ENCODE measurements around the gene ATXN1.

Gene ATXN1

DNA sequence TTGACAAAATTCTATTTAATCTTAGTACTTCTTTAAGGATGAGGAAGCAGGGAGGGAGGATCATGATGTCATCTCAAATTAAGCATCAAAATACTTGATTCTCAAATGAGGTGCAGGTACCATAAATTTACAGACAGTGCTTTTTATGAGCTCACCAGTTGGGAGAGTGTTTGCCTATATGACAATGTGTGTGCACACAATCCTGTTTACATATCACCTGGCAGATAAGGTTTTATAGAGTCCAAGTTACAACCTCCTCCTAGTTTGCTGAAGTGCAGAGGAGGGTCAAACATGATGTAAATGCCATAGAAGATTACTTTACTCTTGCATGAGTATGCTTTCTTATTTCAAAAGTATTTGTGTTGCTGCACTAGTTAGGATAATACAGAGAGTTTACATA, 6.4 kb downstream of the ATXN1 start (continued):
- 0 out of 2 replicates have a peak, but pooled peaks have one; percentile 45 for TF ChIP-seq ZNF596 (tag by site-specific recombination; IDR thresholded peaks at IDR 0.05)
- no peak for TF ChIP-seq ZNF560 (tag by site-specific recombination; IDR thresholded peaks at IDR 0.05; ENCODE audit: borderline replicate concordance)
- peak; percentile 67 for TF ChIP-seq ZBTB17 (tag by site-specific recombination; IDR thresholded peaks at IDR 0.05)
- peak; percentile 45 for TF ChIP-seq SETDB1 (IDR thresholded peaks at IDR 0.05; ENCODE audit: insufficient read length, low read length)
- TF ChIP-seq ZNF426 (tag by site-specific recombination; IDR thresholded peaks at IDR 0.05) = no peak
- TF ChIP-seq, protein P1, sequence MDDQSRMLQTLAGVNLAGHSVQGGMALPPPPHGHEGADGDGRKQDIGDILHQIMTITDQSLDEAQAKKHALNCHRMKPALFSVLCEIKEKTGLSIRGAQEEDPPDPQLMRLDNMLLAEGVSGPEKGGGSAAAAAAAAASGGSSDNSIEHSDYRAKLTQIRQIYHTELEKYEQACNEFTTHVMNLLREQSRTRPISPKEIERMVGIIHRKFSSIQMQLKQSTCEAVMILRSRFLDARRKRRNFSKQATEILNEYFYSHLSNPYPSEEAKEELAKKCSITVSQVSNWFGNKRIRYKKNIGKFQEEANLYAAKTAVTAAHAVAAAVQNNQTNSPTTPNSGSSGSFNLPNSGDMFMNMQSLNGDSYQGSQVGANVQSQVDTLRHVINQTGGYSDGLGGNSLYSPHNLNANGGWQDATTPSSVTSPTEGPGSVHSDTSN (CRISPR knock-in tag; IDR thresholded peaks at IDR 0.05) = no peak
- TF ChIP-seq OVOL3 (tag by site-specific recombination; IDR thresholded peaks at IDR 0.05) = peak; percentile 70; the same call in 1 of the 2 replicates
- TF ChIP-seq, protein P2, sequence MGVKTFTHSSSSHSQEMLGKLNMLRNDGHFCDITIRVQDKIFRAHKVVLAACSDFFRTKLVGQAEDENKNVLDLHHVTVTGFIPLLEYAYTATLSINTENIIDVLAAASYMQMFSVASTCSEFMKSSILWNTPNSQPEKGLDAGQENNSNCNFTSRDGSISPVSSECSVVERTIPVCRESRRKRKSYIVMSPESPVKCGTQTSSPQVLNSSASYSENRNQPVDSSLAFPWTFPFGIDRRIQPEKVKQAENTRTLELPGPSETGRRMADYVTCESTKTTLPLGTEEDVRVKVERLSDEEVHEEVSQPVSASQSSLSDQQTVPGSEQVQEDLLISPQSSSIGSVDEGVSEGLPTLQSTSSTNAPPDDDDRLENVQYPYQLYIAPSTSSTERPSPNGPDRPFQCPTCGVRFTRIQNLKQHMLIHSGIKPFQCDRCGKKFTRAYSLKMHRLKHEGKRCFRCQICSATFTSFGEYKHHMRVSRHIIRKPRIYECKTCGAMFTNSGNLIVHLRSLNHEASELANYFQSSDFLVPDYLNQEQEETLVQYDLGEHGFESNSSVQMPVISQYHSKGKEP (tag by site-specific recombination; IDR thresholded peaks at IDR 0.05) = peak; percentile 88
- peak; percentile 98 for TF ChIP-seq ZNF843 (tag by site-specific recombination; IDR thresholded peaks at IDR 0.05)
- TF ChIP-seq, protein P3, sequence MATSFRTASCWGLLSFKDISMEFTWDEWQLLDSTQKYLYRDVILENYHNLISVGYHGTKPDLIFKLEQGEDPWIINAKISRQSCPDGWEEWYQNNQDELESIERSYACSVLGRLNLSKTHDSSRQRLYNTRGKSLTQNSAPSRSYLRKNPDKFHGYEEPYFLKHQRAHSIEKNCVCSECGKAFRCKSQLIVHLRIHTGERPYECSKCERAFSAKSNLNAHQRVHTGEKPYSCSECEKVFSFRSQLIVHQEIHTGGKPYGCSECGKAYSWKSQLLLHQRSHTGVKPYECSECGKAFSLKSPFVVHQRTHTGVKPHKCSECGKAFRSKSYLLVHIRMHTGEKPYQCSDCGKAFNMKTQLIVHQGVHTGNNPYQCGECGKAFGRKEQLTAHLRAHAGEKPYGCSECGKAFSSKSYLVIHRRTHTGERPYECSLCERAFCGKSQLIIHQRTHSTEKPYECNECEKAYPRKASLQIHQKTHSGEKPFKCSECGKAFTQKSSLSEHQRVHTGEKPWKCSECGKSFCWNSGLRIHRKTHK (tag by site-specific recombination; IDR thresholded peaks at IDR 0.05) = no peak
- TF ChIP-seq HOXC10 (CRISPR knock-in tag; IDR thresholded peaks at IDR 0.05) = no peak
- no peak for TF ChIP-seq ZNF335 (tag by site-specific recombination; conservative IDR thresholded peaks at IDR 0.05)
- TF ChIP-seq ZNF530 (tag by site-specific recombination; IDR thresholded peaks at IDR 0.05; ENCODE audit: low read depth) = no peak
- no peak for TF ChIP-seq TCF7L2 (IDR thresholded peaks at IDR 0.05; ENCODE audit: borderline replicate concordance, low read depth, low read length)
- TF ChIP-seq ZNF670 (tag by site-specific recombination; IDR thresholded peaks at IDR 0.05; ENCODE audit: low read depth) = no peak
- TF ChIP-seq ZBTB1 (tag by site-specific recombination; IDR thresholded peaks at IDR 0.05) = no peak
- no peak for TF ChIP-seq ZFP41 (tag by site-specific recombination; IDR thresholded peaks at IDR 0.05; ENCODE audit: borderline replicate concordance)
- TF ChIP-seq ZNF23 (tag by site-specific recombination; IDR thresholded peaks at IDR 0.05; ENCODE audit: borderline replicate concordance) = no peak
- TF ChIP-seq, protein P4, sequence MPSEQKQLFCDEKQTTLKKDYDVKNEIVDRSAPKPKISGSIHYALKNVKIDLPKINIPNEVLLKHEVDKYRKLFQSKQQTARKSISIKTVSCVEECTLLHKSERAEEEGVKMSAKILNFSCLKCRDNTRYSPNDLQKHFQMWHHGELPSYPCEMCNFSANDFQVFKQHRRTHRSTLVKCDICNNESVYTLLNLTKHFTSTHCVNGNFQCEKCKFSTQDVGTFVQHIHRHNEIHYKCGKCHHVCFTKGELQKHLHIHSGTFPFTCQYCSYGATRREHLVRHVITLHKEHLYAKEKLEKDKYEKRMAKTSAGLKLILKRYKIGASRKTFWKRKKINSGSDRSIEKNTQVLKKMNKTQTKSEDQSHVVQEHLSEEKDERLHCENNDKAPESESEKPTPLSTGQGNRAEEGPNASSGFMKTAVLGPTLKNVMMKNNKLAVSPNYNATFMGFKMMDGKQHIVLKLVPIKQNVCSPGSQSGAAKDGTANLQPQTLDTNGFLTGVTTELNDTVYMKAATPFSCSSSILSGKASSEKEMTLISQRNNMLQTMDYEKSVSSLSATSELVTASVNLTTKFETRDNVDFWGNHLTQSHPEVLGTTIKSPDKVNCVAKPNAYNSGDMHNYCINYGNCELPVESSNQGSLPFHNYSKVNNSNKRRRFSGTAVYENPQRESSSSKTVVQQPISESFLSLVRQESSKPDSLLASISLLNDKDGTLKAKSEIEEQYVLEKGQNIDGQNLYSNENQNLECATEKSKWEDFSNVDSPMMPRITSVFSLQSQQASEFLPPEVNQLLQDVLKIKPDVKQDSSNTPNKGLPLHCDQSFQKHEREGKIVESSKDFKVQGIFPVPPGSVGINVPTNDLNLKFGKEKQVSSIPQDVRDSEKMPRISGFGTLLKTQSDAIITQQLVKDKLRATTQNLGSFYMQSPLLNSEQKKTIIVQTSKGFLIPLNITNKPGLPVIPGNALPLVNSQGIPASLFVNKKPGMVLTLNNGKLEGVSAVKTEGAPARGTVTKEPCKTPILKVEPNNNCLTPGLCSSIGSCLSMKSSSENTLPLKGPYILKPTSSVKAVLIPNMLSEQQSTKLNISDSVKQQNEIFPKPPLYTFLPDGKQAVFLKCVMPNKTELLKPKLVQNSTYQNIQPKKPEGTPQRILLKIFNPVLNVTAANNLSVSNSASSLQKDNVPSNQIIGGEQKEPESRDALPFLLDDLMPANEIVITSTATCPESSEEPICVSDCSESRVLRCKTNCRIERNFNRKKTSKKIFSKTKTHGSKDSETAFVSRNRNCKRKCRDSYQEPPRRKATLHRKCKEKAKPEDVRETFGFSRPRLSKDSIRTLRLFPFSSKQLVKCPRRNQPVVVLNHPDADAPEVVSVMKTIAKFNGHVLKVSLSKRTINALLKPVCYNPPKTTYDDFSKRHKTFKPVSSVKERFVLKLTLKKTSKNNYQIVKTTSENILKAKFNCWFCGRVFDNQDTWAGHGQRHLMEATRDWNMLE (tag by site-specific recombination; conservative IDR thresholded peaks at IDR 0.05; ENCODE audit: low read depth) = no peak; the same call in 1 of the 2 replicates
- no peak for TF ChIP-seq ZNF624 (tag by site-specific recombination; IDR thresholded peaks at IDR 0.05)
- TF ChIP-seq, protein P5, sequence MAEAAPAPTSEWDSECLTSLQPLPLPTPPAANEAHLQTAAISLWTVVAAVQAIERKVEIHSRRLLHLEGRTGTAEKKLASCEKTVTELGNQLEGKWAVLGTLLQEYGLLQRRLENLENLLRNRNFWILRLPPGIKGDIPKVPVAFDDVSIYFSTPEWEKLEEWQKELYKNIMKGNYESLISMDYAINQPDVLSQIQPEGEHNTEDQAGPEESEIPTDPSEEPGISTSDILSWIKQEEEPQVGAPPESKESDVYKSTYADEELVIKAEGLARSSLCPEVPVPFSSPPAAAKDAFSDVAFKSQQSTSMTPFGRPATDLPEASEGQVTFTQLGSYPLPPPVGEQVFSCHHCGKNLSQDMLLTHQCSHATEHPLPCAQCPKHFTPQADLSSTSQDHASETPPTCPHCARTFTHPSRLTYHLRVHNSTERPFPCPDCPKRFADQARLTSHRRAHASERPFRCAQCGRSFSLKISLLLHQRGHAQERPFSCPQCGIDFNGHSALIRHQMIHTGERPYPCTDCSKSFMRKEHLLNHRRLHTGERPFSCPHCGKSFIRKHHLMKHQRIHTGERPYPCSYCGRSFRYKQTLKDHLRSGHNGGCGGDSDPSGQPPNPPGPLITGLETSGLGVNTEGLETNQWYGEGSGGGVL (tag by site-specific recombination; IDR thresholded peaks at IDR 0.05) = peak; percentile 83
- TF ChIP-seq ZNF529 (tag by site-specific recombination; IDR thresholded peaks at IDR 0.05; ENCODE audit: insufficient replicate concordance) = no peak
- TF ChIP-seq, protein P6, sequence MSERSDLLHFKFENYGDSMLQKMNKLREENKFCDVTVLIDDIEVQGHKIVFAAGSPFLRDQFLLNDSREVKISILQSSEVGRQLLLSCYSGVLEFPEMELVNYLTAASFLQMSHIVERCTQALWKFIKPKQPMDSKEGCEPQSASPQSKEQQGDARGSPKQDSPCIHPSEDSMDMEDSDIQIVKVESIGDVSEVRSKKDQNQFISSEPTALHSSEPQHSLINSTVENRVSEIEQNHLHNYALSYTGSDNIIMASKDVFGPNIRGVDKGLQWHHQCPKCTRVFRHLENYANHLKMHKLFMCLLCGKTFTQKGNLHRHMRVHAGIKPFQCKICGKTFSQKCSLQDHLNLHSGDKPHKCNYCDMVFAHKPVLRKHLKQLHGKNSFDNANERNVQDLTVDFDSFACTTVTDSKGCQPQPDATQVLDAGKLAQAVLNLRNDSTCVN (tag by site-specific recombination; optimal IDR thresholded peaks at IDR 0.05) = no peak
- peak; percentile 70; the same call in 1 of the 2 replicates for TF ChIP-seq ZNF324 (tag by site-specific recombination; IDR thresholded peaks at IDR 0.05)
- TF ChIP-seq, protein P7, sequence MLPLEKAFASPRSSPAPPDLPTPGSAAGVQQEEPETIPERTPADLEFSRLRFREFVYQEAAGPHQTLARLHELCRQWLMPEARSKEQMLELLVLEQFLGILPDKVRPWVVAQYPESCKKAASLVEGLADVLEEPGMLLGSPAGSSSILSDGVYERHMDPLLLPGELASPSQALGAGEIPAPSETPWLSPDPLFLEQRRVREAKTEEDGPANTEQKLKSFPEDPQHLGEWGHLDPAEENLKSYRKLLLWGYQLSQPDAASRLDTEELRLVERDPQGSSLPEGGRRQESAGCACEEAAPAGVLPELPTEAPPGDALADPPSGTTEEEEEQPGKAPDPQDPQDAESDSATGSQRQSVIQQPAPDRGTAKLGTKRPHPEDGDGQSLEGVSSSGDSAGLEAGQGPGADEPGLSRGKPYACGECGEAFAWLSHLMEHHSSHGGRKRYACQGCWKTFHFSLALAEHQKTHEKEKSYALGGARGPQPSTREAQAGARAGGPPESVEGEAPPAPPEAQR (tag by site-specific recombination; IDR thresholded peaks at IDR 0.05) = no peak
- TF ChIP-seq, protein P8, sequence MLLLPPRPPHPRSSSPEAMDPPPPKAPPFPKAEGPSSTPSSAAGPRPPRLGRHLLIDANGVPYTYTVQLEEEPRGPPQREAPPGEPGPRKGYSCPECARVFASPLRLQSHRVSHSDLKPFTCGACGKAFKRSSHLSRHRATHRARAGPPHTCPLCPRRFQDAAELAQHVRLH (tag by site-specific recombination; IDR thresholded peaks at IDR 0.05) = peak; percentile 90
